Epidermal melanocyte (primary cell): Measurements from ENCODE around the gene MED20.
"Not testable (repeated sequence)": the region's sequence is repeated elsewhere in the genome, so short reads cannot be mapped to it uniquely, and the experiment has no call there.

Experiments used
- DNase-seq: peaks from one replicate; pipeline ENCODE4 v3.0.0; 2011; ENCODE audit warnings: low spot score; ENCODE audit not compliant: insufficient read length

MED20 gene

GRCh38 chr6:41920921-41921711, at the start of gene MED20, which contains the start of gene BYSL:
Gene MED20, minus strand, starts transcription at chr6:41921139. Its CDS starts 121 bp downstream, at chr6:41921018.
Gene BYSL, plus strand, starts transcription at chr6:41921499. Its CDS starts 64 bp downstream, at chr6:41921563.
- DNase-seq, result peak; percentile 96

GRCh38 chr6:41970436-41970846, 49.5 kb upstream of the MED20 start:
- no peak for DNase-seq

- DNase-seq, result no peak
Measured at GRCh38 chr6:41967312-41968287, 46.7 kb upstream of the MED20 start.

- no peak for DNase-seq
Measured at GRCh38 chr6:41966961-41967311, 46.0 kb upstream of the MED20 start.

GRCh38 chr6:41966214-41966920, 45.4 kb upstream of the MED20 start:
- no peak for DNase-seq

- DNase-seq, result no peak
Measured at GRCh38 chr6:41965429-41966213, 44.7 kb upstream of the MED20 start.

- DNase-seq, result no peak
Measured at GRCh38 chr6:41964201-41964887, 43.4 kb upstream of the MED20 start.

- no peak for DNase-seq
Measured at GRCh38 chr6:41963371-41963770, 42.4 kb upstream of the MED20 start.

GRCh38 chr6:41960028-41960427, 39.1 kb upstream of the MED20 start:
- no peak for DNase-seq

- DNase-seq, result no peak
Measured at GRCh38 chr6:41958022-41958856, 37.3 kb upstream of the MED20 start.

GRCh38 chr6:41957117-41957516, 36.2 kb upstream of the MED20 start:
- DNase-seq, result no peak

- DNase-seq, result no peak
Measured at GRCh38 chr6:41955412-41955811, 34.5 kb upstream of the MED20 start.

- no peak for DNase-seq
Measured at GRCh38 chr6:41954668-41955067, 33.7 kb upstream of the MED20 start.

GRCh38 chr6:41947581-41948220, 26.8 kb upstream of the MED20 start:
- no peak for DNase-seq

- no peak for DNase-seq
Measured at GRCh38 chr6:41943456-41943855, 22.5 kb upstream of the MED20 start.

- DNase-seq, result not testable (repeated sequence)
Measured at GRCh38 chr6:41942882-41943281, 21.9 kb upstream of the MED20 start.

- no peak for DNase-seq
Measured at GRCh38 chr6:41942067-41942851, 21.3 kb upstream of the MED20 start.
